Hepatic stellate cell (primary cell): Measurements from ENCODE around the gene ADAM12.

Experiments
- DNase-seq: peaks from one replicate; pipeline ENCODE4 v3.0.0; 2011; ENCODE audit warnings: low spot score

ADAM12 gene

DNA sequence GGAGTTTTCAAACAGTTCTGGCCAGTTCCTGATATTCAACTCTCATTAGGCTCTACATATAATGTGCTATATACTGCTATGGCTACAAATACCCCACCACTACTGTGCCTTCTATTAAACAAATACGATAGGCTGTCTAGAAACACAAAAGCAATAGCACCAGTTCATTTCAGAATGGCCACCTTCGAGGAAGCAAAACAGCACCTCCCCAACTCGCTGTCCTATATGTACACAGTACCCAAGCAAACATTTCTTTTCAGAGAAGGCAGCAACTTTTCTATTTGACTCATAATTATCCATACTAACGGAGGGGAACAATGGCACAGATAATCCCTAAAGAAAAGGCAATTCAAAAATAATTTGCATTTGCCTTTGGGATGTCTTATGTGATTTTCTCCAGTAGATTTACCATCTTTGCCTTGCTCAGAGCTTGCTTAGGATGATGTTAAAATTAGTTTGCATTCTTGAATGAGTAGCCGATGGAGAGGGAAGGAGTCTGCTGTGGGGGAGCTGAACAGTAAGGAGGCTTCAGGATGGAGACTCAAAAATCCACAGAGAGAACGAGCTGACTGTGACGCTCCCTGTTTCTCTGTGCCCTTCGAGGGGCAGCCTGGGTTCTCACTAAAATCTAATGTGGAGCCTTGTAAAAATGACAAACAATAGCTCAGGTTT, 273.3 kb downstream of the ADAM12 start:
- DNase-seq: no peak

DNA sequence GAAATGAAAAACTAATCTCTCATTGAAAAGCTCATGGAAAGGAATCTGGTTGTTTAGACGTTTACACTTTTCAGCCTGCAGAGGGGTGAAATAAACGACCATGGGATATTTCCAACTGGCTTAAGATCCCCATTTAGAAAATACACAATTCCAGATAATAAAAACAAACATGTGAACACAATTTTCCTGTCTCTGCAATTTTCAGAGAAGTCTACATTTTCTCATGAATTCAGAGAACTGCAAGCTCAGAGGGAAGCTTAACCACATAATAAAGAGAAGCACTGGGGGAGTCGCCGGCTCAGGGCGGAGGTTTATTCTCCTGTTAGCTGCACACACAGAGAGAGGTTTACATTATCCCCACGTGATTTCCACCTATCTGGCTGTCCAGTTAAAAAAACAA, 276.8 kb downstream of the ADAM12 start:
- no peak for DNase-seq

DNA sequence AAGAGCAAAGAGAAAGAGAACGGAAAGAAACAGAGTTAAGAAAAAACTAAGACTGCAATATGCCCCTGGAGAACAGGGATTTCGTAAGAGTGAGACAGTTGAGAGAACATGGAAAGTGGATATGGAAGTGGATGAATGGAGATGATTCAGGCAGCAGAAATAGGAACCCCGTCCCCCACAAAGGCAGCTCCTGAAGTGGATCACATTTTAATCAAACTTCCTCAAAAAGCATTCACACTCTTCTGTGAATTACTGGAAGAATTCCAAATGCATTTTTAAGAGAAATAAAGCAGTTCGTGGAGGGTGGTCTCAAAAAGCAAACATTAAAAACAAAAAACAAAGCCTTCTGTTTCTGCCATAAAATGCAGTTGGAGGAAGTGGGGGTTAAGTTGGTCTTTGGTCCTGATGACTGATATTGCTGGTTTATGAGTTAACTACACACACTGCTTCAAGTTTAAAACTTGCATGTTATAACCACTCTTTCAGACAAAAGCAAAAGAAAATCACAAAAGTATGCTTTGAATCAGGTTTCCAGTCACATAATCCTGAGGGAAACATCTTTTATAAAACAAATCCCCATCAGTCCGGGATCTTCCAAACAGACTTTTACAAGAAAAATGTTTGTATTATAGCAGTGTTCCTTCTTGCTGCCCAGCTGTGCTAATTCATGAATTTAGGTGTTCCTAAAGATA, 277.6 kb downstream of the ADAM12 start:
- no peak for DNase-seq

DNA sequence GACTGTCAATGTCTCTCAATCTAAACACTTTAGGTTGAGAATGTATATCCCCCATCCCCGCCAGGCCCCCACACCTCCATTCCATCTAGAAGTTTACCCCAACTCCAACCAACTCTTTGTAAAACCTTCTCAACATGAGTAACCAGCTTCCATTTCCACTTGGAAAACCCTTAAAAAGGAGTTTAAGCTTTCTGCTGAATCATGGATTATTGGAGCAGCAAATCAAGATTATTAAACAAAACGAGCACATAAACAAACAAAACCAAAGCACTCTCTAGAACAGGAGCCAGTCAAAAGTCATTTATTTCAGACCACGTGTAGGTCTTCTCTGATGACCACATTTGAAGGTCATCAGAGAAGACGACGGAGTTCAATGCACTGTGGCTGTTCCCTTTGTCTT, 278.4 kb downstream of the ADAM12 start:
- no peak for DNase-seq

DNA sequence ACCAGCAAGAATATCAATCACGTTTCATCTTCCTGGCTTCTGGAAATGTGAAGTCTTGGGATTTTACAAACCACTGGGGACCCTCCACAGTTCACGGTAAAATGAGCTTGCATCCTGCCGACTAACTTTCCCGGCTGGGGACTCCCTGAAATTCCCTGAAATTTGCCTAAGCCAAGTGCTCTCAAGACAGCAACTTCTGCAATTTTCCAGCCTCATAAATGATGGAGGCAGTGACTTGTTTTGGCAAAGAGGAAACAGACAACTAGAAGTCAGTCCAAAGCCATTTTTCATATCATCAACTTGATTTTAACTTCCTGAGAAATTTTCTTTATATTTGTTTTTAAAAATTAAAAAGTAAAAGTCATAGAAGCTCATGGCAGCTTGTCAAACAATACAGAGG, 279.6 kb downstream of the ADAM12 start:
- no peak for DNase-seq

DNA sequence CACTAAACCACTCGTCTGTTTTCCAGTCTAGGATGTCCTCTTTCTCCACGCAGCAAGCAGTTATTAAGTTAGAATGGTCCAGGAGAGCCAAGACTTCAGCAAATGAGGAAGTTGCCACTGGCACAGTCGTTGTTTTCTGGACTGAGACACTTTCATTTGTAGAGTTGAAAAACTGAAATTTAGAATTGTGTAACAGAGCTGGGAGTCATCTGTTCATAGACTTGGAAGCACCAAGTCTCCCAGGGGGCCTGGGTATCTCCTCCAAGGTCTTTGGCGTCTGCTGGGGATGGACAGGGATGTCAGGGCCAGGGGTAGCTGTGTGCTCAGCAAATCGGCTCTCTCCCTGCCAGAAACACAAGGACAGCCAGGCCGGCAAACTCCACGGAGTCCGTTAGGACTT, 283.5 kb downstream of the ADAM12 start:
- no peak for DNase-seq

DNA sequence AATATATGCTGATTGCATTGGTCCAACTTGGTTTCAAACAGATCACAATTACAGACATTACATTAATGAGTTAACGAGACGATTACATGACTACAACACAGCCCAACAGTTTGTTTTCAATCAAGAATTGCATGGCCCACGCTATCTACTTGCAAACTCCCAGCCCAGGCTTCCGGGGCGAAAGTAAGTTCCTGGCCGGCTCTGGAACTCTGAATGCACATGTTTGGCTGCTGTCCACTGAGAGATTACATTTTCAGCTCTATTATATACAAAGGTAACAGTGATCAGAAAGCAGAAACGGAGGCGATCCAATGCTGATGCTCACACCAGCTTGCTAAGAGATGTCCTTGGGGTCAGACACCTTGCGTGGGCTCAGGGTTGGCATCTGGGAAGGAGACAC, 285.6 kb downstream of the ADAM12 start:
- DNase-seq: no peak

DNA sequence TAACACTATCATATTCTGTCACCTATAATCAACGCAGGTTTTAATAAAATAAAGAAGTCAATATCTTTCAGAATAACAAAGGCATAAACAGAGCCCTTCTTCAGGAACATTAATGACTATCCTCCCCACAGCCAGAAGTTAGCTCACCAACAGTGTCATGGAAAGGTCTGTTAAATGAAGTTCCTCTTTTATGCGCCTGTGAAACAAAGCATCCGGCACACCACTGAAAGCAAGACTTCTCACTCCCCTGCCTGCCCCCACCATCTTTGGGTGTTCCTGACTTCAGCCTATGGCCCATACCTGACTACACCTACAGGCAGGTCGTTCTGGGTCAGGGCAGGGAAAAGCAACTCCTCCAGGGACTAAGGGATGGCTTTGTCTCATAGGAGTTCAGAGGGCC, 286.5 kb downstream of the ADAM12 start:
- DNase-seq: no peak

DNA sequence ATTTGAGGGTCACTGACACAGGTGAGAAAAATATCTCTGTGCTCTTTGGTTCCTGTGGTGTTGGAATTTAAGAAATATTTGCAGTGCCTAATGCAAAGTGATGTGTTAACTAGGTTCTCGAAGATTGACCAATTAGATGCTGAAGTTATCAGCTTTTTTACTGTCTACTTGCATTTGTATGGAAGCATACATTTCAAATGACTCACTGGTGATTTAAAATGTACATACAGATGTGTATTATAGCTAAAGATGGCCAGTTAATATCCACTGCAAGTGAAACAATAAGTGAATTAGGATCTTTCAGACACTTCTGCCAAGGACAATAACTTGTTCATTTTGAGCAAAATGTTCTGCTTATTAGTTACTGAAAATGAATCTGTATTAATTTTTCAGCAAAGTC, 287.0 kb downstream of the ADAM12 start:
- DNase-seq: no peak

DNA sequence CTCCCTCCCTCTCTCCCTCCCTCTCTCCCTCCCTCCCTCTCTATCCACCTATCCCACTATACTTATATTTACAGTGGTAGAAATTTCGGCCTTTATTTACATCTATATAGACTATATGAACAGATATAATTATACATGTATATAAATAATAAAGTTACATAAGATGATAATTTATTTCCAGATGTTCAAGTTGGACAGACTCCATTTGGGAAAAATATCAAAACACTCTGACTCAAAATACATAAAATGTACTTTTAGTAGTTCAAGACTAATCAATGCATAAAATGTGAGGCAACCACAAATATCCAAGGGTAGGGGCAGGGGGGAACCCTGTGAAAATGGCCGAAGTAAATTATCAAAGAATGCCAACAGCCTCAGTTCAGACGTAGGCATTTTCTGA, 288.9 kb downstream of the ADAM12 start:
- DNase-seq: no peak

DNA sequence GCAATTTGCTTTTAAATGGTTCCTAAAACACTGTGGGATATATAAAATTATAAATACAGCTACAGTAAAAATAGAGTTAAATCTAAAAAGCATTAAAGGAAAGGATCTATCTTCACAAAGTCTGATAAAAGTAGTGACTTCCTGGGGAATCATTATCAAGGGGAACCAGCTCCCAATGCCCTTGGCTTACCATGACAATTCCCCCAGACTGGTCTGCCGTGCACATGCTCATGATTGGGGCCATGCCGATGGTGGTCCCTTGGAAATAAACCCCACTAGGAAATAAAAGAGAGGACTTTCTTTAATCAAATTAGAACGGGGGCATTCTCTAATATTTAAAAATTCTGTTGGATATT, 290.1 kb downstream of the ADAM12 start:
- DNase-seq: no peak

DNA sequence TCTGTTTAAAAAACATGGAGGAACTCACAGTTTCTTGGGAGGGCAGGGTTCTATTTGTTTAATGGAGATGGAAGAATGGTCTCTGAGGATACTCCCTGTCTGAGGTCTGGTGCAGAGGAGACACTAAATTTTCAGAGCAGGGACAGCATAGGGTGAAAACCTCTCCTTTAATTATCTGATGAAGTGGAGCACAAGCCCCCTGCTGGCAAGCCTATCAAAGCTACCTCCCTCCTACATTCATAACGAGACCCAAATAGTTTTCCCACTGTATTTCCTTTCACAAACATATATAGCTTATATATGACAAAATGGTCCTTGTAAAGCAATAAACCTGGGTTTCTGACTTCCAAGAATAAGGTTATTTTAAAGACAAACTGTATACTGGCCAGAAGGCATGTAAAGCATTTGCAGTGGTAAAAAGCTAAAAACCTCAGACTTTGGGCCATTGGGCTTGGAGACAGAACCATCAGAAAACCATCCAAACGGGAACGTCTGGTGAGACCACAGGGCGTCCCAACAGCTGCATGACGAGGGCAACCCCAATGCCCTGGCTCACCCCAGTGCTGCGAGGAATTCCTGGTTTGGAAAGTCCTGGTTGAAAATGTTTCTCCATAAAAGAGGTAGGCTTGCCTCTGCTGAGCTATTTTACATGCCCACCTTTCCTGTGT, 290.6 kb downstream of the ADAM12 start:
- no peak for DNase-seq

DNA sequence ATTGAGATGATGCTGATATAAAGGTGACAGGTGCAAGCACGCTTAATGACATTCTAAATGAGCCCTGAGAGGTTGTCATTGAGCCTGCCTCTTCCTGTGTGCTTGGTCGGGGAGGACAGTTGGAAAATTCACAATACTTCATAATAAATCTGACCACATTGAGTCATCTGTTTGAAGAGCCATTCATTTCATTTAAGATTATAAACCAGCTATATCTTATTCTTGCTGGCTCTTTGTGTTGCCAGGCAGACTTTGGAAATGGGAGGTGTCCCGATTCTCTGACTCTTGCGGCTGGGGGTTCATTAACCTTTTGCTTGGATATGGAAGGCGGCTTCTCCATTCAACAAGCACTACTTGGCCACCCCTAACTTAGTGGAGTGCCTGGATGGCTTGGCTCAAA, 293.7 kb downstream of the ADAM12 start:
- DNase-seq: no peak

DNA sequence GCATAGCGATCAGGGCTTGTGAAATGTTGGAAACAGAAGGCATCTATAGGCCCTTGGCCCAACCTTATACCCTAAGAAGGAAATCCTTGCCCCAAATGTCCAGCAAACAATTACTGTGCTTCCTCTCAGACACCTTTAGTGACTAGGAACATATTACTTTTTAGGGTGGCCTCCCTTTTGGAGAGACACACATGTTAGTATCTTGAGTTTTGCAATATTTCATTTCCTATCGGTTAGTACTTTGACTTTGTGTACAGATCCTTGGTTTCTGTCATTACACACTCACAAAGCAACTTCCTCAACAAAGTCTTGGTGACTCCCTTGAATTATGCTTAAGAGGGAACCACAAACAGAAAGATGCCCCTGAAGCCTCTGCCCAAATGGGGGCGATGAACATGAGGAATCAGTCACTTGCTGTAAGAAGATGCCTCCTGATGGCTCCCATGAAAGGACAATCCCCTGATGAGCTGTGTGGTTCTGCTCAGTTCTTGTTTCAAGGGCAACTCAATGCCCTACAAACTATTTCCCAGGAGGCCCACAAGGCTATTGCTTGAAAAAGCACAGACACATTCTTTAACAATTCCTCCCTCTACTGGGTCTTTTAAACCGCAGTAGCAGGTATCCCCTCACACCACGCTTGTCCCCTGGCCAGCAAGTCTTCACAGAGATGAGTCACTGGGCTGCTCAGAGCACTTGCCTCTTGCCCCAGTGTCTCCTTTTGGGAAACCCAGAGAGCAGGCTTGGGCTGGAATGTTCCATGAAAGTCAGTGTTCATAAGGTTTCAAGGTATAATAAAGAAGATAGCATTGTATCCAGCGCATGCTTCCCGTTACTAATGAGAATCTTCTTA, 295.7 kb downstream of the ADAM12 start:
- no peak for DNase-seq

DNA sequence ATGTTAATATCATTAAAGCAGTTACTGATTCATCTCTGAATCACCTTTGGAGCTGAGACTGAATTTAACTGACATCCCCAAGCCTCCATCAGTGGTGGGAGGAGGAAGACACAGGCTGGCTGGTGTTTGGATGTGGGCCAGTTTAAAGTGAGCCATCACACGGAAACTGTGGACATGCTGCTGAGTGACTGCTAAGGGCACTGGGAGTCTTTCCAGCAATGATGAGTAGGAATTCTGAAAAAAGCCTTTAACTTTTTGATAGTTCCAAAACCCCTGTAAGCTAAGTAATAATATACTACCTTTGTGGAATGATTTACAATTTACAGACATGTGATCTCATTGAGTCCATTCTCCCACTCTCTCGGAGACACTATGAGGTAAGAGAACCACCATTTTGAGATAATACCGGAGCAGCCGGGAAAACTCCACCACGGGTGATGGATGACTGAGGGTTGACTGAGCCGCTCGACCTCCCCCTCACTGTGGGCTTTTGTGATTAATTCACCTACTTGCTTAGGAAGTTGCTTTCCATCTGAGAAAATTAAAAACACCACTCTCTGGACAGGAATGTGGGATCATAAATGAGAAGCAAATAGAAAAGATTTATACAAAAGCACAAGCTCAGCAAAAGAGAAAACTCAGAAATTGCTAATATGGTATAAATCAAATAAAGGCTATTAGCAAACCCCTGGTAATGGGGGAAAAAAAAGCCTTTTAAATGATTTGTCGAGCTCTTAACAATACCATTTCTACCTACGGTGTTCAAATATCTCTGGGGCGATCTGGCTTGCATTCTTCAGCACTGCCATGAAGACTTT, 297.2 kb downstream of the ADAM12 start:
- peak; percentile 88 for DNase-seq

DNA sequence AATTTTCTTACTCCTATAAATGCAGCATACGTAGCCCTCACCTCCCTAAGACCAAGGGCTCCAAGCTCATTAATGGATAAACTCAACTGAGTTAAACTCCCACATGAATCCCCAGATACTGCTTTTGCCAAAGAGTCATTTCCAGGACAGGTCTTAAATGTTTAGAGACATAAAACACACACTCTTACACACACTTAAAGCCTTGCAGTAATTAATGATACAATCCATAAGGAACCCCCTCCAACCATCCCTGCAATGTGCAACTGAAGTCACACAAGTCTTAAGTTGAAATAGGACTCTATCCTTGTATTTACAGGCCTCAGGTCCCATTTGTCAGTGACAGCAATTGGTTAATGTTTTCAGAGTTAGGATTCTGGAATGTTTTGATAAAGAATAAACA, 297.8 kb downstream of the ADAM12 start:
- DNase-seq: no peak

DNA sequence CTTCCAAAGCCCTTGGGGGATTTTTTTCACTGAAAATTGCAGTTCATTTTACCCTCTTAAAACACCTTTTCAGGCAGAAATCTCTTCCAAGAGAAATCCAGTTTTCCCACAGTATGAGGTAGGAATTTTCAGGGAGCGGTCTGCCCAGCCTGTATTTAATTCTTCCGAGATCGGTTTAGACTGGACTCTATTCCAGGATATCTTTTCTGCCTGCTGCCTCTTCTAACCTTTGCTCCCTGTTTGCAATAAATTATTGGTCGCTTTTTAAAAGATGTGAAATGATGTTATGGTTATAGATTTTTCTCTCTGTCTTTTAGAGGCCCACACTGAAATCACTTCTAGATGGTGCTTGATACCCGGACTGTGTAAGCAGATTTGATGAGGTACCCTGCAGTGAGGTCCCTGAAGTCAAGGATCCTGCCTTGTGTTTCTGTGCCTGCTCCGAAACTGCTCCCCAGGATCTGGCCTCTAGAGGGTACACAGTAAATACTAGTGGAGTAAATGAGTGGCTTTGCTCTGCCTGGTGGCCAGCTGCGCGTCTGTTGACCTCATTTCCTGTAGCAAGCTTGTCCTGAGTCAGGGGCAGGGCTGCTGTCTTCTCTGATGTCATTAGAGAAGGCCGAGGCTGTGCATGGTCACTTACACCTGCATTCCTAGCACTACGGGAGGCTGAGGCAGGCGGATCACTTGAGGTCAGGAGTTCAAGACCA, 300.3 kb downstream of the ADAM12 start:
- peak; percentile 25 for DNase-seq

DNA sequence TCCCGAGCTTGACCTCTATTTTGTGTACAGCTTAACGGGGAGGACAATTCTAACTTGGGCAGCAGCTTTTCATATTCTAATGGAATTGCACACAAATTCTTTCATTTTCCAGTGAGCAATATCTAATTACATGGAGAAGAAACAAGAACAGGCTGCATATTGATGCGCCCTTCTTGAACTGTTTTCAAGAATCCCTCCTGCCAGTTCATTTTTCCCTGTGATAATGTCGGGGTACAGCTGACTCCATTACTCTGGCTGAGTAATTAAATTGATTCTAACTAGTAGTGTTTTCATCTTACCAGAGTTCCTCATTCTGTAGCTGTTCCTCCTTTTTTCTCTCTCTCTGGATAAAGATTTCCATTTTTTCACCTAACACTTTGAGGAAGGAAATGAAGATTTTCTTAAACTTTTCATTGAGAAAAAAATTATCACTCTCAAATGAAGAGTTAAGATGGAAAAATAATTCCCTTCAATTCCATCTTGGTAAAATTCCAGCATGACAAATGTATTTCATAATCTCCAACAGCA, 301.1 kb downstream of the ADAM12 start:
- no peak for DNase-seq

DNA sequence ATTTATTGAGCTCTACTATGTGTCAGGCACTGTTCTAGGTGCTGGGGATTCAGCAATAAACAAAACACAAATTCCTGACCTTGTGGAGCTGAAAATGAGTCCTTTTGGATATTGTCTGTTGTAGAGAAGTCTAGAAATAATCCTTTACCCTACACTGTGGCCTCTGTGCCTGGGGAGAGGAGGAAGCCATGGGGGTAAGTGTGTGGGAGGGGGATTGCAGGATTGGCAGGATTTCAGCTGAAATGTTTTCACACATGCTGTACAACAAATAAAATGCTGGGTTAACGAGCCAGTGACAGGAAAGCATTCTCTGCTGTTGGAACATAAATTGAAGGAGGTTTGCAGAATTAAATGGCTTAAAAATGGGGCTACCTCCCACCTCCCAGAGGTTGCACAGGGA, 302.5 kb downstream of the ADAM12 start:
- DNase-seq: no peak

DNA sequence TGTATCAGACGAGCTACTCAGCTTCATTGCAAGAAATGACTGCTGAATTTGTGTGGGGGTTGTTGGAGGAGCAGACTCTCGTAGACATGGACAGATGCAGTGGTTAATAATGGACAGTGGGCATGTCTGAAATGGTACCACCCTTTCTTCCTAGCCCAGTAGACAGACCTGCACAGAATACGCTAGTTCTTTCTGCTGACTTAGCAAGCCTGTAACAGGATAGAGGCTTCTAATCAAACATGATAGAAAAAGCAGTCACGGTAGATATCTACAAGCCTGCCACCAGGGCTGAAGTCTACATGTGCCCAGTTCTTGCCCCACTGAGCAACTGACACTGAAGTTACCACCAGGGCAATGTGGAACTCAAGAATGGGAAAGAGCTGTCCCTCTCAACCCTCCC, 303.9 kb downstream of the ADAM12 start:
- DNase-seq: no peak

DNA sequence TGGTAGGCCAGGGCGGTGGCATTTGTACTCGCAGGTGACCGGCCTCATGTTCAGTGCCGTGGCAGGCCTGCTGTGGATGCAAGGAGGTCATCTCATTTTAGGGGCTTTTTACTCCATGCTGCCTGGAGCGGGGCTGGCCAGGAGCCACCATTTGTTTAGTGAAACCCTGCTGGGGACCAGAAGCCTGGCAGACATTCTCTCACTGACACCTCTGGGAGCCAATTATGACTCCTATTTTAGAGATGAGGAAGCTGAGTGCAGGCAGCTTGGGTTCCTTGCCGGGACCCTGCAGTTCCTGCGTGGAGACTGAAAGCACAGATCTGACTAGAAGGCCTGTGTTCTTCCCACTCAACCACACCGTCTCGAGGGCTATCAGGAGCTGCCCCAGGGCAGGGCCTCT, 305.3 kb downstream of the ADAM12 start:
- no peak for DNase-seq
